Mononuclear cell (primary cell): ENCODE measurements around the gene PSG5. TPM values are rescaled to one million over a fixed set of nuclear protein-coding genes. Genes with fewer than 3 reads are reported as not detected.
"Not testable (repeated sequence)": the region's sequence is repeated elsewhere in the genome, so short reads cannot be mapped to it uniquely, and the experiment has no call there.

Source experiments
- H3K27me3 ChIP-seq: 2 replicates; pipeline ENCODE4 v1.6.0; 2011; ENCODE audit warnings: low read length, control low read depth; ENCODE audit not compliant: insufficient read depth
- H3K4me1 ChIP-seq: 2 replicates; pipeline ENCODE4 v1.5.1; 2011; ENCODE audit warnings: mild to moderate bottlenecking, low read length, control low read depth; ENCODE audit not compliant: insufficient read depth
- H3K4me3 ChIP-seq: 2 replicates; pipeline ENCODE4 v1.5.1; 2011; ENCODE audit warnings: mild to moderate bottlenecking, low read length, moderate library complexity
- H3K9me3 ChIP-seq: 2 replicates; pipeline ENCODE4 v1.5.1; 2011; ENCODE audit warnings: low read depth, mild to moderate bottlenecking, control low read depth, low read length
- total RNA-seq: library from RNA; depleted of rRNA; stranded (reverse); fragments of >200 nt; gene quantifications from one replicate; pipeline ENCODE4 v1.2.3, GENCODE V29; 2012

PSG5 gene
- total RNA-seq, 1 donor, result not detected

GRCh38 chr19:43132696-43133095 lies 53.6 kb downstream of the PSG5 start:
- Histone ChIP-seq H3K4me1 (no peaks in the 10 kb centered on the region), H3K27me3 (no peaks in the 10 kb centered on the region), H3K9me3 (no peaks in the 10 kb centered on the region), H3K4me3 (no peak overlapping the region)

GRCh38 chr19:43131281-43131842 lies 55.0 kb downstream of the PSG5 start:
- not testable (repeated sequence) for H3K27me3 ChIP-seq, H3K4me1 ChIP-seq, H3K9me3 ChIP-seq, H3K4me3 ChIP-seq

GRCh38 chr19:43129197-43129596 lies 57.1 kb downstream of the PSG5 start:
- not testable (repeated sequence) for H3K27me3 ChIP-seq, H3K4me3 ChIP-seq, H3K4me1 ChIP-seq, H3K9me3 ChIP-seq

GRCh38 chr19:43127336-43127735 lies 59.0 kb downstream of the PSG5 start:
- not testable (repeated sequence) for H3K27me3 ChIP-seq, H3K4me3 ChIP-seq, H3K9me3 ChIP-seq, H3K4me1 ChIP-seq

GRCh38 chr19:43126720-43127119 lies 59.6 kb downstream of the PSG5 start:
- no peaks in the 10 kb centered on the region for H3K9me3 ChIP-seq
- no peak overlapping the region for H3K4me3 ChIP-seq
- no peaks in the 10 kb centered on the region for H3K27me3 ChIP-seq
- H3K4me1 ChIP-seq, result no peaks in the 10 kb centered on the region

- no peaks in the 10 kb centered on the region for H3K4me1 ChIP-seq
- no peak overlapping the region for H3K4me3 ChIP-seq
- H3K27me3 ChIP-seq, result no peaks in the 10 kb centered on the region
- no peaks in the 10 kb centered on the region for H3K9me3 ChIP-seq
Measured at GRCh38 chr19:43124360-43124759, 62.0 kb downstream of the PSG5 start.

GRCh38 chr19:43120433-43121026 lies 65.8 kb downstream of the PSG5 start:
- not testable (repeated sequence) for H3K4me1 ChIP-seq, H3K9me3 ChIP-seq, H3K4me3 ChIP-seq, H3K27me3 ChIP-seq

- H3K27me3 ChIP-seq, H3K4me1 ChIP-seq, H3K4me3 ChIP-seq, H3K9me3 ChIP-seq: not testable (repeated sequence)
Measured at GRCh38 chr19:43119526-43119925, 66.8 kb downstream of the PSG5 start.

Other genes starting within 250 kb of the PSG5 start
- 0.10 TPM for gene PSG7, start 249.3 kb downstream of the PSG5 start, total RNA-seq
- gene PSG11, start 160.1 kb downstream of the PSG5 start, total RNA-seq, result not detected
- not detected for gene PSG2, start 103.8 kb downstream of the PSG5 start, total RNA-seq
- not detected for gene PSG4, start 19.1 kb upstream of the PSG5 start, total RNA-seq
- gene PSG9, start 83.0 kb upstream of the PSG5 start, total RNA-seq, result not detected
- not detected for gene CD177, start 167.2 kb upstream of the PSG5 start, total RNA-seq
- 0.10 TPM for gene TEX101, start 228.4 kb upstream of the PSG5 start, total RNA-seq